Mesodermal cell (in vitro differentiated cells): ENCODE results near the gene KLHL33. TPM values are rescaled to one million over a fixed set of nuclear protein-coding genes. Genes with fewer than 3 reads are reported as not detected.

ENCODE experiments used
- H3K27ac ChIP-seq: 2 replicates; pipeline ENCODE4 v1.7.0; 2013; ENCODE audit warnings: mild to moderate bottlenecking, low read depth, low read length, moderate library complexity; ENCODE audit not compliant: severe bottlenecking
- H3K36me3 ChIP-seq: 2 replicates; pipeline ENCODE4 v1.7.1; 2013; ENCODE audit warnings: mild to moderate bottlenecking, low read length, moderate library complexity; ENCODE audit not compliant: control insufficient read depth, insufficient read depth
- H3K4me1 ChIP-seq: one replicate; pipeline ENCODE4 v1.7.1; 2013; ENCODE audit warnings: mild to moderate bottlenecking, low read length; ENCODE audit not compliant: insufficient read depth, control insufficient read depth, poor library complexity, severe bottlenecking
- H3K4me3 ChIP-seq: 2 replicates; pipeline ENCODE4 v1.7.0; 2013; ENCODE audit warnings: low read length, control low read depth, mild to moderate bottlenecking; ENCODE audit not compliant: insufficient read depth, poor library complexity, severe bottlenecking; ENCODE audit errors: extremely low read depth
- H3K9me3 ChIP-seq: 2 replicates; pipeline ENCODE4 v1.7.1; 2013; ENCODE audit warnings: mild to moderate bottlenecking, low read length, moderate library complexity; ENCODE audit not compliant: control insufficient read depth
- WGBS, 2 experiments: methylation state at CpG; one replicate each; pipeline ENCODE4 v1.1.5; 2013; ENCODE audit warnings: missing lambda C conversion rate in 2 of 2; ENCODE audit not compliant: insufficient coverage in 2 of 2; 5-methylcytosine and 5-hydroxymethylcytosine counted together
- polyA plus RNA-seq, 2 experiments: library from polyadenylated mRNA; stranded (reverse); fragments of 50-300 nt; gene quantifications; one replicate each; pipeline ENCODE4 v1.2.3, GENCODE V29; 2013

KLHL33 gene, protein sequence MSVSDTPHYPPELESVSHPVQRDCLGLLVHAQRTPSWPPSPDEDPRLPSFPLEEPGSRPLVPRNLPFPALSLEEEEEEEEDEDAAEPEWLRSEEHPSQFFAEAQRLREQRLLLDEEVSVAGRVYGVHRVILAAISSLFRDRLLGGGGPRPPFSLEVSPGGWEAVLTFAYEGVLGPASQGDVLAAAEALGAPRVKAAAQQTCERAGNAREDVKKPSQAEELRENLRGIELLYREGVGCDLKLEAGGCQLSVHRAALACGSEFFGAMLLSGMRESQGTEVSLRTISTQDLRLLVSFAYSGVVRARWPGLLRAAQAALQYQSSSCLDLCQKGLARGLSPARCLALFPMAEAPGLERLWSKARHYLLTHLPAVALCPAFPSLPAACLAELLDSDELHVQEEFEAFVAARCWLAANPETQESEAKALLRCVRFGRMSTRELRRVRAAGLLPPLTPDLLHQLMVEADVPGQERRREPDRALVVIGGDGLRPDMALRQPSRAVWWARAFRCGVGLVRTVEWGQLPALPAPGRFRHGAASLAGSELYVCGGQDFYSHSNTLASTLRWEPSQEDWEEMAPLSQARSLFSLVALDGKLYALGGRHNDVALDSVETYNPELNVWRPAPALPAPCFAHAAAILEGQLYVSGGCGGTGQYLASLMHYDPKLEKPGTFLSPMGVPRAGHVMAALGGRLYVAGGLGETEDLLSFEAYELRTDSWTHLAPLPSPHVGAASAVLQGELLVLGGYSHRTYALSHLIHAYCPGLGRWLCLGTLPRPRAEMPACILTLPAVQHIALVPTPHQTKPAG
- not detected for polyA plus RNA-seq (2013, experiment 1 of 2)
- polyA plus RNA-seq (2013, experiment 2 of 2): not detected

- Histone ChIP-seq H3K27ac (no peak within 1 kb of the TSS), H3K36me3 (no peaks in the 10 kb centered on the region), H3K4me3 (no peak within 1 kb of the TSS), H3K9me3 (no peaks in the 10 kb centered on the region), H3K4me1 (no peaks in the 10 kb centered on the region)
- WGBS, 2 experiments: 92 to 94% methylated on average over 13 to 16 of the region's 17 CpGs
These were observed at the start of gene KLHL33 for GRCh38 chr14:20435582-20436362. KLHL33 (minus strand) TSS chr14:20436166; CDS start chr14:20435811, 355 bp downstream.

DNA sequence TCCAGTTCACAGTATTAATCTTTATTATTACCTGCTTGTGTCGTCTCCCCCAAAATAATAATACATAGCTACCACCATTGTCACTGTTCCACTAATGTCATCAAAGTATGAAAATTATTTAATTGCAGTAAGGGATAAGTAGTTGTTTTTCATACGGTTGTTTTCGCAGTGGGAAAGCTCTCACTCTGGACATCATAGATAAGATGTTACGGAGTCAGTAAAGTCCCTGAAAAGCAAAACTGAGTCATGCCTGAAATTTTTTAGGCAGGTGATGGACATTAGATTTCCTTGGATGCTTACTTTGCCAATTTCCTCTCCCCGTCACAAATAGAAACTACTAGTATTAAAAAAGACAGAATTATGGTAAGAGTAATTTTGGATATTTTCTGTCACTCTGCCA is 46.4 kb upstream of the KLHL33 start:
- Histone ChIP-seq H3K4me1 (peaks cover 6% of the 10 kb centered on the region), H3K27ac (no peak overlapping the region), H3K4me3 (no peak overlapping the region), H3K36me3 (peaks cover 13% of the 10 kb centered on the region), H3K9me3 (no peaks in the 10 kb centered on the region)
- 87 to 100% methylated on average over 3 of the region's 5 CpGs for WGBS, 2 experiments

DNA sequence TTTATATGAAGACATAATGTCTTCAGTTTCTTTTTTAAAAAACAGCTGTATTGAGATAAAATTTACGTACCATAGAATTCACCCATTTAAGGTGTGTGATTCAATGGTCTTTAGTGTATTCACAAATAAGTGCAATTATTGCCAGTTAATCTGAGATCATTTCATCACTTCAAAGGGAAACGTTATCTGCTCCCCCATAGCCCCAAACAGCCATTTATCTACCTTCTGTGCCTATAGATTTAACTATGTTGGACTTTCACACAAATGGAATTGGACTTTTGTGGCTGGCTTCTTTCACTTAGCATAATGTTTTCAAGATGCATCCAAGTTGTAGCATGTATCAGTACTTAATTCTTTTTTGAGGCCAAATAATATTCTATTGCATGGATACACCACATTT is 42.9 kb upstream of the KLHL33 start:
- Histone ChIP-seq H3K36me3 (peaks cover 47% of the 10 kb centered on the region), H3K4me1 (peaks cover 18% of the 10 kb centered on the region), H3K4me3 (no peak overlapping the region), H3K9me3 (no peaks in the 10 kb centered on the region), H3K27ac (no peak overlapping the region)
- 80 to 100% methylated on average over 1 of the region's 2 CpGs for WGBS, 2 experiments

GRCh38 chr14:20477211-20477876 is 41.4 kb upstream of the KLHL33 start:
- peak overlapping the region; percentile 79 for H3K27ac ChIP-seq
- WGBS, 2 experiments: 50% methylated on average over 1 of the region's 1 CpG; no CpG with 5 or more reads in 1 of the 2 experiments
- H3K4me1 ChIP-seq: peaks cover 15% of the 10 kb centered on the region
- H3K36me3 ChIP-seq: peaks cover 63% of the 10 kb centered on the region
- no peak overlapping the region for H3K4me3 ChIP-seq
- no peaks in the 10 kb centered on the region for H3K9me3 ChIP-seq

DNA sequence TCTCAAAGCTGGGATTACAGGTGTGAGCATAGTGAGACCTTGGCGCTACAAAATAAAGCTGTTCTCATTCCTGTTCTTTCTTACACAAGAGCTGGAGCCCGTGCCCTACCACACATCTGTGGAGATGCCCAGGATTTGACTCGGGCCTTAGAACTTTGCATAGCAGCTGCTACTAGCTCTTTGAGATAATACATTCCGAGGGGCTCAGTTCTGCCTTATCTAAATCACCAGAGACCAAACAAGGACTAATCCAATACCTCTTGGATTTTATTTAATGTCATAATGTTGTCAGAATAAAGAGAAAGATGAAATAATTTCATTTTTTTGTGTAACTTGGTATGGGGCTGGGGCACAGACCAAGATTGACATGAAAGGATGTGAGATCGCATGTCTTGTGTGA is 40.8 kb upstream of the KLHL33 start:
- Histone ChIP-seq H3K27ac (peak overlapping the region; percentile 79), H3K4me3 (no peak overlapping the region), H3K9me3 (no peaks in the 10 kb centered on the region), H3K36me3 (peaks cover 68% of the 10 kb centered on the region), H3K4me1 (peaks cover 15% of the 10 kb centered on the region)
- WGBS, 2 experiments: 92 to 95% methylated on average over 3 to 4 of the region's 5 CpGs

DNA sequence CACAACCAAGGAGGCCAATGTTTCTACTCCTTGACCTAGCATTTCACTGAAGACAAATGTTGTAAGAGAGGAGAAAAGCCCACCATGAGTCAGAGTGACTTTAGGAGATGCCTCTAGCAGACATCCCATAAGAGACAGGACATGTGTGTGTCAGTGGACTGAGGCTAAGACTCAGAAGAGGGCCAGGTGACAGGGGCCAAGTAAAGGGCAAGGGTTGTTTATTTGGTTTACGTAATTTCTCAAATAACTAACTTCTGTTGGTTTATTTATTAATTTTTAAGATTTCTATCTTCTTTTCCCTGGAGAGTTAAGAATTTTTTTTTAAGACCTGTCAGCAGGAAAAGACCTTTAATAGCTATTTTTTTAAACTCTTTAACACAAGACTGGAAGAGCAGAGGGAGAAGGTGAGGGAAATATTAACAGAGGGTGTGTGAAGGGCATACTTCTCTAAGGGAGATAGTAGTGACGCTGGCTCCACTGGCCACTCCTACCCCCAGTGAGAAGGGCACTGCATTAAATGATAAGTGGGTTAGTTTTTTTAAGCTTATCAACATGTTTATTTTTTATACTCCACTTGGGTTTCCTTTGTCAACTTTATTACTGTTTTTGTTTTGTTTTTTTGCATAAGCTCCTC is 36.7 kb upstream of the KLHL33 start:
- H3K27ac ChIP-seq: no peak overlapping the region
- H3K4me3 ChIP-seq: no peak overlapping the region
- WGBS, 2 experiments: no CpG with 5 or more reads among the region's 2 CpGs
- peaks cover 59% of the 10 kb centered on the region for H3K36me3 ChIP-seq
- H3K9me3 ChIP-seq: no peaks in the 10 kb centered on the region
- peaks cover 18% of the 10 kb centered on the region for H3K4me1 ChIP-seq

DNA sequence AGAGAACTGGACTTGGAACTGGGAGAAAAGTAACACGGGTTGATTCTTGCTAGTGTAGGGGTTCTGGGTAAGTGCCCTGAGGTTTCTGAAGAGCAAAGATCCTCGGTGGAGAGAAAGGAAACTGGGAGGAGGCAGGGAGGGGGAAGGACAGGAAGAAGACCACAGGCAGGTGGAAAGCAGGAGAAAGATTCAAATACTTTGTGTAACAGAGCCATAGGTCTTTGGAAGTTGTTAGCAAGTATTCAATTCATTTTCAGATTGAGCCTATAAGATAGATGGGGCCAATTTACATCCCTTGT is 34.6 kb upstream of the KLHL33 start:
- Histone ChIP-seq H3K4me1 (peaks cover 3% of the 10 kb centered on the region), H3K4me3 (peak overlapping the region; percentile 78), H3K9me3 (no peaks in the 10 kb centered on the region), H3K36me3 (peaks cover 41% of the 10 kb centered on the region), H3K27ac (no peak overlapping the region)
- 0 to 3% methylated on average over 2 of the region's 2 CpGs for WGBS, 2 experiments

DNA sequence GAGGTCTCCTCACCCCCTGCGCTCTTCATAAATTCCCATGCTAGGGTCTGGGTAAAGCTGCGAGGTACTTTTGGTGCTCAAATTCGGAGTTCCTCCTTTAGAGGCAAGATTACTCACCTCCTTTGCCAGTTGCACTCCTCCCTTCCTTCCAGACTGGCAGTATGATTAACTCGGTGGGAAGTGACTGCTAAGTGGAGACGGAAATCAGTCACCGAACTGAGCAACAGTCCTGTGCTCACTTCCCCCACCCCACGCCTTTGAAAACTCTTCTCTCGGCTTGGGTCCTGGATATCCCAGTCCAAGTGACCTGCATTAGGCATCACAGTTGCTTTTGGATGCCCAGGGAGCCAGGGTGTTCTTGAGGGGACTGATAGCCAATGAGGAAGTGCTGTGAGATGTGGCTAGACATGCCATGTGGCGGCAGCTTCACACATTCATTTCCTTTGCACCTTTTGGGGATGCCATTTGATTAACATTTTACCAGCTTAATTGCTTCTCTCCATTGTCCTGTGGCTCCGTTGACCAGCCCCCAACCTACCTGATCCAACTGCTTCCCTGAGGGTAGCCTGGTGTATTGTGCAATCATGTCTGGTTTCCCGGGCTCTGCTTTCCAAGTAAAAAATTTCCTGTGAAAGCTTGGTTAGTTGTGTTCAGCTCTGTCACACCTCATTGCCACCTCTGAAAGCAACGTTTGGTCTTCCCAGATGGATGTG is 34.1 kb upstream of the KLHL33 start:
- Histone ChIP-seq H3K9me3 (no peaks in the 10 kb centered on the region), H3K4me3 (peak overlapping the region; percentile 78), H3K4me1 (peaks cover 3% of the 10 kb centered on the region), H3K27ac (peak overlapping the region; percentile 79), H3K36me3 (peaks cover 36% of the 10 kb centered on the region)
- WGBS, 2 experiments: 0 to 3% methylated on average over 5 to 11 of the region's 12 CpGs

DNA sequence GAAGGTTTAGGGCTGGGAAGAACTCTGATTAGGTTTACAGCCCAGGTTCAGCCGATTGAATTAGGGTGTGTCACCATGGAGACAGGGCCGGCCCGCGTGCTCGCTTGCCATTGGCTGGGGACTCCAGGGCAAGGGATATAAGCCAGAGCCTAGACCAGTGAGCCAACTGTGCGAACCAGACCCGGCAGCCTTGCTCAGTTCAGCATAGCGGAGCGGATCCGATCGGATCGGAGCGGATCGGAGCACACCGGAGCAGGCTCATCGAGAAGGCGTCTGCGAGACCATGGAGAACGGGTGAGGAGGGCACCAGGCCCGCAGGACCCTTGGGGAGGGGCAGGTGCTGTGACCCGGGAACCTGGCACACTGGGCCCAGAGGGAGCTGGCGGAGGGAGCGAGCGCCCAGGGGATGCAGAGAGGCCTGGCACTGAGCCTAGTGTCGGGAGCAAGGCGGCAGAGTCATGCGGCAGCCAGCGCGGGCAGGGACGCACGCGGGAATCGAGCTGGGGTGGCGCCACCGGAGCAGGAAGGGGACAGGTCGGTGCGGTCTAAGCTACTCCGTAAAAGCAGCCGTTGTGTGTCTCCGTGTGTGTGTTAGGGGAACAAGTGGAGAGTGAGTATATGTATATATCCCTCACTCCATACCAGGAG is 33.4 kb upstream of the KLHL33 start, which contains the start of gene PNP:
PNP (plus strand) TSS at position 165 of the 648 bp plus-strand sequence; CDS start at position 284, 119 bp downstream.
- H3K36me3 ChIP-seq: peaks cover 30% of the 10 kb centered on the region
- H3K4me1 ChIP-seq: peaks cover 3% of the 10 kb centered on the region
- H3K4me3 ChIP-seq: peak within 1 kb of the TSS; percentile 78
- H3K27ac ChIP-seq: peak within 1 kb of the TSS; percentile 79
- H3K9me3 ChIP-seq: no peaks in the 10 kb centered on the region
- 1% methylated on average over 29 to 36 of the region's 40 CpGs for WGBS, 2 experiments
